Right atrium auricular region (tissue), 2 donors: ENCODE measurements around the gene ETAA1. TPM values are rescaled to one million over a fixed set of nuclear protein-coding genes. Genes with fewer than 3 reads are reported as not detected.

Experiments used
- DNase-seq: peaks from one replicate; pipeline ENCODE4 v3.0.0-alpha.2; 2019; ENCODE audit warnings: low spot score
- H3K27ac ChIP-seq, 2 donors: fragments of 200-600 bp; sonication (generic); 1 replicate in 1 of 2; 2 replicates in 1 of 2; pipeline ENCODE4 v1.5.1; 2016 to 2019
- H3K27me3 ChIP-seq, 2 donors: fragments of 200-600 bp; sonication (generic); one replicate each; pipeline versions ENCODE4 v1.5.1 to v1.6.0; 2017 to 2019
- H3K36me3 ChIP-seq: fragments of 200-600 bp; sonication (generic); one replicate; pipeline ENCODE4 v1.5.1; 2016
- H3K4me1 ChIP-seq, 2 donors: fragments of 200-600 bp; sonication (generic); one replicate each; pipeline versions ENCODE4 v1.5.1 to v1.6.0; 2017 to 2019
- H3K4me3 ChIP-seq, 2 donors: fragments of 200-600 bp; sonication (generic); 1 replicate in 1 of 2; 2 replicates in 1 of 2; pipeline ENCODE4 v1.5.1; 2017 to 2019; ENCODE audit warnings: mild to moderate bottlenecking in 1 of 2, moderate library complexity in 1 of 2
- H3K9me3 ChIP-seq, 2 donors: fragments of 200-600 bp; sonication (generic); one replicate each; pipeline ENCODE4 v1.5.1; 2019
- total RNA-seq, 2 donors: library from RNA; depleted of rRNA; stranded (reverse); fragments of >200 nt; gene quantifications; one replicate each; pipeline ENCODE4 v1.1.0, GENCODE V29; 2016
- TF ChIP-seq, protein P1 (sequence below), 2 donors: fragments of 200-600 bp; sonication (generic); IDR thresholded peaks; one replicate each; pipeline ENCODE4 v1.5.1; 2019; ENCODE audit warnings: antibody characterized with exemption in 2 of 2

The ETAA1 gene
- total RNA-seq, 2 donors from 2014 or later: 7.0 to 7.7 TPM

DNA sequence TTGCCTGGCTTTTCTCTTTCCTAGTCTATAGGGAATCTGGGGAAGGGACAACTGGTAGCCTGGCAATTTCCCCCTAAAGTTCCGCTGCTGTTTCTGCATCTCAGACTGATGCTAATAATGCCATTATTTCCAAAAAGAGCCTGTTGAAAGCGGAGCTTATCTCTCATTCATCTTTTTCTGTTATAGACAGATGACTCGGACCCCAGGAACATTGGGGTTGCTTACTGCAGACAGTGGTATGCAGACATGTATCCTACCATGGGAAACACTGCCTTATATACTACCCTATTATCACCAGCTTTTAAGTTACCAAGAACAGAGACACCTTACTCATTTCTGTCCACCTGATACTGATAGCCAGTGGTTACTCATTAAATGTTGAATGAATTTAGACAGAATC, 15.3 kb downstream of the ETAA1 start:
- H3K36me3 ChIP-seq: no peaks in the 10 kb centered on the region
- H3K27me3 ChIP-seq: no peaks in the 10 kb centered on the region
- no peak overlapping the region for H3K4me3 ChIP-seq
- no peaks in the 10 kb centered on the region for H3K4me1 ChIP-seq
- H3K27ac ChIP-seq: no peak overlapping the region
- TF ChIP-seq, protein P1, sequence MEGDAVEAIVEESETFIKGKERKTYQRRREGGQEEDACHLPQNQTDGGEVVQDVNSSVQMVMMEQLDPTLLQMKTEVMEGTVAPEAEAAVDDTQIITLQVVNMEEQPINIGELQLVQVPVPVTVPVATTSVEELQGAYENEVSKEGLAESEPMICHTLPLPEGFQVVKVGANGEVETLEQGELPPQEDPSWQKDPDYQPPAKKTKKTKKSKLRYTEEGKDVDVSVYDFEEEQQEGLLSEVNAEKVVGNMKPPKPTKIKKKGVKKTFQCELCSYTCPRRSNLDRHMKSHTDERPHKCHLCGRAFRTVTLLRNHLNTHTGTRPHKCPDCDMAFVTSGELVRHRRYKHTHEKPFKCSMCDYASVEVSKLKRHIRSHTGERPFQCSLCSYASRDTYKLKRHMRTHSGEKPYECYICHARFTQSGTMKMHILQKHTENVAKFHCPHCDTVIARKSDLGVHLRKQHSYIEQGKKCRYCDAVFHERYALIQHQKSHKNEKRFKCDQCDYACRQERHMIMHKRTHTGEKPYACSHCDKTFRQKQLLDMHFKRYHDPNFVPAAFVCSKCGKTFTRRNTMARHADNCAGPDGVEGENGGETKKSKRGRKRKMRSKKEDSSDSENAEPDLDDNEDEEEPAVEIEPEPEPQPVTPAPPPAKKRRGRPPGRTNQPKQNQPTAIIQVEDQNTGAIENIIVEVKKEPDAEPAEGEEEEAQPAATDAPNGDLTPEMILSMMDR (IDR thresholded peaks at IDR 0.05): no peak
- DNase-seq: no peak
- no peaks in the 10 kb centered on the region for H3K9me3 ChIP-seq

DNA sequence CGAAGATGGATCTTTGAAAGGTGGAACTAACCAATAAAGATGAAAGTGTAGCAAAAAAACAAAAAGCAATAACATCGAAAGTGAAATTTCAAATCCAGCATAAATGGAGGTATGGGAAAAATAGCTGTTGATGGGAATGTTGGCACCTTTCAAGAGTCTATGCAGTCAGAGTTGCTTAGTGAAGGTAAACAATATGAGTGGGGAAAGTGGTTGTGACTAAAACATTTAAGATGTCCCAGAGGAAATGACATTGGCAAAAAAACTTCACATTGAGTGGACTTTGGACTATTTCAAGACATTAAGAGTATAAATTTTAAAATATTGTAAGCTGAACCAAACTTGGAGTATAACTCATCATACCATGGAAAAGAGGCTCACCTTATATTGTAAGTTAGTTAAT, 17.7 kb downstream of the ETAA1 start:
- Histone ChIP-seq H3K4me1 (no peaks in the 10 kb centered on the region), H3K9me3 (no peaks in the 10 kb centered on the region), H3K4me3 (no peak overlapping the region), H3K27me3 (no peaks in the 10 kb centered on the region), H3K36me3 (no peaks in the 10 kb centered on the region), H3K27ac (no peak overlapping the region)
- TF ChIP-seq, protein P1 (IDR thresholded peaks at IDR 0.05): no peak
- DNase-seq: no peak

DNA sequence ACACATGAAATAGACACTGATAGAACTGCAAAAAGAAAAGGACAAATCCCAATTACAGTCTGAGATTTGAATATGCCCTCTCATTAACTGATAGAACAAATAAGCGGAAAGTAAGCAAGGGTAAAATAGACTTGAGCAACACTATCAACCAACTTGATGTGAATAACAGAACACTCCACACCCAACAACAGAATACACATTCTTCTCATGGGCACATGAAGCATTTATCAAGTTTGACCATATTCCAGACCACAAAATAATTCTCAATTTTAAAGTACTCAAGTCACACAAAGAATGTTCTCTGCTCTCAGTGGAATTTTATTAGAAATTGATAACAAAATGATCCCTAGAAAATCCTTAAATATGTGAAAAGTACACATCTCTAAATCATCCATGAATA, 19.0 kb downstream of the ETAA1 start:
- H3K4me1 ChIP-seq: no peaks in the 10 kb centered on the region
- TF ChIP-seq, protein P1 (IDR thresholded peaks at IDR 0.05): no peak
- DNase-seq: no peak
- H3K27me3 ChIP-seq: no peaks in the 10 kb centered on the region
- H3K4me3 ChIP-seq: no peak overlapping the region
- no peaks in the 10 kb centered on the region for H3K36me3 ChIP-seq
- no peak overlapping the region for H3K27ac ChIP-seq
- no peaks in the 10 kb centered on the region for H3K9me3 ChIP-seq

DNA sequence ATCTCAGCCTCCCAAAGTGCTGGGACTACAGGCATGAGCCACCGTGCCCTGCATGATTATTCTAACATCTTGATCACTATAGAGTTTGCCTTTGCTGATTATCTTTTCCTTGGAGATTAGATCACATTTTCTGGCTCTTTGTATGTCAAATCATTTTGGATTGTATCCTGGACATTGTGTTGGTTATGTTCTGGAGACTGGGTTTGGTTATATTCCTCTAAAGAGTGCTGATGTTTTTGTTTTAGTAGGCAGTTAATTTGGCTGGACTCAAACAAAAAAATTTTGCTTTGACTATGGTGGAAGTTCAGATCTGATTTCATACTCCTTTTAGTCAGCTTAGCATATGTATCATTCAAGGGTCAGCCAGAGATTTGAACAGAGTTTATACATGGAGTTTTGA, 26.4 kb downstream of the ETAA1 start:
- Histone ChIP-seq H3K27me3 (no peaks in the 10 kb centered on the region), H3K9me3 (peaks cover 0 to 21% of the 10 kb centered on the region in 2 donors), H3K4me1 (no peaks in the 10 kb centered on the region), H3K4me3 (no peak overlapping the region), H3K36me3 (no peaks in the 10 kb centered on the region), H3K27ac (no peak overlapping the region)
- DNase-seq: no peak
- TF ChIP-seq, protein P1 (IDR thresholded peaks at IDR 0.05): no peak

DNA sequence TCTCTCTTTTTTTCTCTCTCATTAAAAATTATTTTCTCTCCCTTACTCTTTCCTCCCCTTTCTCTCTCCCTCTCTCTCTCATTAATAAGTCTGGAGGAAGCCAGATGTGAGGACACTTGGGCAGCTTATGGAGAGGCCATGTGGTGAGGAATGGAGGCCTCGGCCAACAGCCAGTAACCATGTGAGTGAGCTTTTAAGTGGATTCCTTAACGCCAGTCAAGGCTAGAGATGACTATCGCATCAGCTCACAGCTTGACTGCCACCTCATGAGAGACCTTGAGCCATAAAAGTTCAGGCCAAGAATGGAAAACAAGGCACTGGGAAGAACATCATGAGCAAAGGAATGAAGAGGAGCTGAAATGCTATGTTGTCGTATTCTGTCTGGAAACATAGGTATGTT, 39.1 kb downstream of the ETAA1 start:
- TF ChIP-seq, protein P1 (IDR thresholded peaks at IDR 0.05): no peak
- DNase-seq: no peak

DNA sequence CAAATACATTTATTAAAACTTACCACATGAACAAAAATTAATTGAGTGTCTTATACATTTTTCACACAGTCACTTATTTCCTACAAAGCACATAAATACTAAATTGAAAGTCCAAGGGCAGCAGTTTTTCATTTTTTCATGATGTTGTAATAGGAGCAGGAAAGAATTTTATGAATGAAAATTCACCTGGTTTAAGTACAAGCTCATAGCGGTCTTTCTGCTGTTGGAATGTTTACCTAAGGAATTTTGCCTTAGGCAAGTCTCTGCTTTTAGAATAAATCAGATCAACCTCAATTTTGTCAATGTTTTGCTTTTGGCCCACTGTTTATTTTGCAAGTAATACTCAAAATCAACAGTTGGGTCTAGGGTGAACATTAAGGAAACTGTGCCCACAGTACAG, 40.0 kb downstream of the ETAA1 start:
- Histone ChIP-seq H3K9me3 (peaks cover 0 to under 1% of the 10 kb centered on the region in 2 donors), H3K4me1 (no peaks in the 10 kb centered on the region)
- TF ChIP-seq, protein P1 (IDR thresholded peaks at IDR 0.05): no peak

More for the DNA sequence above, 39.1 kb downstream of the ETAA1 start:
- Histone ChIP-seq H3K9me3 (peaks cover 0 to 8% of the 10 kb centered on the region in 2 donors), H3K27me3 (no peaks in the 10 kb centered on the region), H3K27ac (no peak overlapping the region), H3K4me1 (no peaks in the 10 kb centered on the region), H3K36me3 (no peaks in the 10 kb centered on the region), H3K4me3 (no peak overlapping the region)

More for the DNA sequence above, 40.0 kb downstream of the ETAA1 start:
- H3K4me3 ChIP-seq: no peak overlapping the region
- H3K27ac ChIP-seq: no peak overlapping the region
- H3K27me3 ChIP-seq: no peaks in the 10 kb centered on the region
- DNase-seq: no peak
- no peaks in the 10 kb centered on the region for H3K36me3 ChIP-seq
